ENCODE data around the gene RNF215. TPM values are rescaled to one million over a fixed set of nuclear protein-coding genes. Genes with fewer than 3 reads are reported as not detected.

The RNF215 gene
- total and polyA plus RNA-seq, 2 of the 13 experiments (the other 11 are each of a cell fraction or from before 2014, with no cell fraction given) = 5.3 to 6.1 TPM

DNA sequence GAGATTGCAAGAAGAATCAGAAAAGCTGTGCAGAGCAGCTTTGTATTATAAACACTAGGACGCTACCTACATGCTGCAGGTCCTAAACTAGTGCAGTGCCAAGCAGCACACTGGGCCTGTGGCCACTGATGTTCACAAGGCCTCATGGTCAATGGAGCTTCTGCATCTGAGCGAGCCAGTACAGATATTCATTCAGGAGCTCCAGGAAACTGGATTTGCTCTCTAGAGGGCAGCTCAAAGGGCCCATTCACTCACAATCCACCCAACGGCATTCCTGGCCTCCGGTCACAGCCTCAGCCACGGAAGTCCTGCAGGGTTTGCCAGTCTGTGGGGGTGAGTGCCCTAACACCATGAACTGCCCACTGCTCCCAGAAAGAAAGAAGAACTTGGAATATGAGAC is 54.7 kb downstream of the RNF215 start:
- no peaks in the 10 kb centered on the region for H4K20me1 ChIP-seq (ENCODE audit: insufficient read depth, low read length)
- no peaks in the 10 kb centered on the region for H3K9me3 ChIP-seq (ENCODE audit: low read length)
- DNase-seq (ENCODE audit: low spot score) (no peak), FAIRE-seq (no peak), ATAC-seq (no peak)
- peaks cover 20% of the 10 kb centered on the region for H3K4me1 ChIP-seq (ENCODE audit: insufficient read depth, low read length)
- peaks cover 37 to 50% of the 10 kb centered on the region in 2 experiments; a peak in 4 of 5 replicates for H3K36me3 ChIP-seq (replicated peaks in 1 of 2; ENCODE audit: control insufficient read depth in 1 of 2, insufficient read depth in 2 of 2, low read length in 2 of 2)
- in situ Hi-C loops (cut with HindIII; ENCODE audit: extremely low pct_ligation_motif_present, low pct_unique_long_range_greater_than_20kb) (no loop called here), intact Hi-C loops (cut with micrococcal nuclease; ENCODE audit: unreplicated experiment) (no loop called here)
- 94% methylated on average over 3 of the region's 5 CpGs for WGBS (ENCODE audit: low lambda C conversion rate)
- CTCF ChIA-PET (ENCODE audit: low intra/inter-chr PET ratio, low total read pairs) = no interaction called here
- POLR2A ChIA-PET = interaction anchor here (1.1 to 1.7 kb wide), 4 partner anchors 14 to 44 kb away, joined by 3 to 5 read pairs (median 4); partner anchors contain the start of genes CCDC157 and SF3A1
- H3K79me2 ChIP-seq (ENCODE audit: insufficient read depth, low read length) = no peaks in the 10 kb centered on the region
- no peak overlapping the region for H3K27ac ChIP-seq (ENCODE audit: extremely low read length, insufficient read depth, low read length)
- no TSS peak for BruUV-seq (replicated peaks)
- no peak for TF ChIP-seq ZNF124 (CRISPR knock-in tag; IDR thresholded peaks at IDR 0.05)
- TF ChIP-seq, protein P1, sequence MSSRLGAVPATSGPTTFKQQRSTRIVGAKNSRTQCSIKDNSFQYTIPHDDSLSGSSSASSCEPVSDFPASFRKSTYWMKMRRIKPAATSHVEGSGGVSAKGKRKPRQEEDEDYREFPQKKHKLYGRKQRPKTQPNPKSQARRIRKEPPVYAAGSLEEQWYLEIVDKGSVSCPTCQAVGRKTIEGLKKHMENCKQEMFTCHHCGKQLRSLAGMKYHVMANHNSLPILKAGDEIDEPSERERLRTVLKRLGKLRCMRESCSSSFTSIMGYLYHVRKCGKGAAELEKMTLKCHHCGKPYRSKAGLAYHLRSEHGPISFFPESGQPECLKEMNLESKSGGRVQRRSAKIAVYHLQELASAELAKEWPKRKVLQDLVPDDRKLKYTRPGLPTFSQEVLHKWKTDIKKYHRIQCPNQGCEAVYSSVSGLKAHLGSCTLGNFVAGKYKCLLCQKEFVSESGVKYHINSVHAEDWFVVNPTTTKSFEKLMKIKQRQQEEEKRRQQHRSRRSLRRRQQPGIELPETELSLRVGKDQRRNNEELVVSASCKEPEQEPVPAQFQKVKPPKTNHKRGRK (CRISPR knock-in tag; IDR thresholded peaks at IDR 0.05) = no peak
- TF ChIP-seq, protein P2, sequence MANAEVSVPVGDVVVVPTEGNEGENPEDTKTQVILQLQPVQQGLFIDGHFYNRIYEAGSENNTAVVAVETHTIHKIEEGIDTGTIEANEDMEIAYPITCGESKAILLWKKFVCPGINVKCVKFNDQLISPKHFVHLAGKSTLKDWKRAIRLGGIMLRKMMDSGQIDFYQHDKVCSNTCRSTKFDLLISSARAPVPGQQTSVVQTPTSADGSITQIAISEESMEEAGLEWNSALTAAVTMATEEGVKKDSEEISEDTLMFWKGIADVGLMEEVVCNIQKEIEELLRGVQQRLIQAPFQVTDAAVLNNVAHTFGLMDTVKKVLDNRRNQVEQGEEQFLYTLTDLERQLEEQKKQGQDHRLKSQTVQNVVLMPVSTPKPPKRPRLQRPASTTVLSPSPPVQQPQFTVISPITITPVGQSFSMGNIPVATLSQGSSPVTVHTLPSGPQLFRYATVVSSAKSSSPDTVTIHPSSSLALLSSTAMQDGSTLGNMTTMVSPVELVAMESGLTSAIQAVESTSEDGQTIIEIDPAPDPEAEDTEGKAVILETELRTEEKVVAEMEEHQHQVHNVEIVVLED (CRISPR knock-in tag; IDR thresholded peaks at IDR 0.05; ENCODE audit: borderline replicate concordance) = no peak
- TF ChIP-seq, protein P3, sequence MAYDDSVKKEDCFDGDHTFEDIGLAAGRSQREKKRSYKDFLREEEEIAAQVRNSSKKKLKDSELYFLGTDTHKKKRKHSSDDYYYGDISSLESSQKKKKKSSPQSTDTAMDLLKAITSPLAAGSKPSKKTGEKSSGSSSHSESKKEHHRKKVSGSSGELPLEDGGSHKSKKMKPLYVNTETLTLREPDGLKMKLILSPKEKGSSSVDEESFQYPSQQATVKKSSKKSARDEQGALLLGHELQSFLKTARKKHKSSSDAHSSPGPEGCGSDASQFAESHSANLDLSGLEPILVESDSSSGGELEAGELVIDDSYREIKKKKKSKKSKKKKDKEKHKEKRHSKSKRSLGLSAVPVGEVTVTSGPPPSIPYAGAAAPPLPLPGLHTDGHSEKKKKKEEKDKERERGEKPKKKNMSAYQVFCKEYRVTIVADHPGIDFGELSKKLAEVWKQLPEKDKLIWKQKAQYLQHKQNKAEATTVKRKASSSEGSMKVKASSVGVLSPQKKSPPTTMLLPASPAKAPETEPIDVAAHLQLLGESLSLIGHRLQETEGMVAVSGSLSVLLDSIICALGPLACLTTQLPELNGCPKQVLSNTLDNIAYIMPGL (CRISPR knock-in tag; IDR thresholded peaks at IDR 0.05; ENCODE audit: borderline replicate concordance in 1 of 2, low read depth in 1 of 2) = no peak
- no peak for TF ChIP-seq SRSF4 (IDR thresholded peaks at IDR 0.05; ENCODE audit: low read depth, low read length, poor library complexity, severe bottlenecking)
- no peak for TF ChIP-seq MEIS1 (CRISPR knock-in tag; IDR thresholded peaks at IDR 0.05; ENCODE audit: borderline replicate concordance)
- no peak for TF ChIP-seq ZC3H4 (CRISPR knock-in tag; IDR thresholded peaks at IDR 0.05; ENCODE audit: borderline replicate concordance)
- H3K27me3 ChIP-seq (ENCODE audit: control insufficient read depth in 1 of 2, insufficient read depth in 2 of 2, low read length in 2 of 2) = no peaks in the 10 kb centered on the region
- H3K4me2 ChIP-seq (ENCODE audit: low read depth, low read length) = no peak overlapping the region
- no peak overlapping the region for H3K4me3 ChIP-seq (replicated peaks in 1 of 3; ENCODE audit: insufficient read depth in 1 of 3, low read depth in 2 of 3, low read length in 3 of 3)
- H3K9ac ChIP-seq (ENCODE audit: insufficient read depth, low read depth, low read length) = no peak overlapping the region
- H2AFZ ChIP-seq (ENCODE audit: low read length) = no peak overlapping the region

Small RNA genes within 50 kb of the gene (small RNA-seq; reads per million reads assigned to genes)
- gene AC004832.3 (ENCODE audit: insufficient read depth in 2 of 3, insufficient read length in 3 of 3, low read depth in 2 of 3, low replicate concordance in 1 of 3) (0 reads per million in 3 experiments), gene RNU6-564P (ENCODE audit: insufficient read depth in 2 of 3, insufficient read length in 3 of 3, low read depth in 2 of 3, low replicate concordance in 1 of 3) (0 reads per million in 3 experiments)

Other genes starting within 250 kb of the RNF215 start
- 1.5 and 3.6 TPM in 2 replicates for gene LIF, start 140.7 kb downstream of the RNF215 start, total RNA-seq (2016; rRNA removed; fragmentation: Illumina TruSeq; extraction: Trizol)
- gene LIF, start 140.7 kb downstream of the RNF215 start, polyA plus RNA-seq (2011; rRNA removed) = 8.5 and 12.1 TPM in 2 replicates
- not detected in 2 replicates for gene OSM, start 120.6 kb downstream of the RNF215 start, total RNA-seq (2016; rRNA removed; fragmentation: Illumina TruSeq; extraction: Trizol)
- 0.07 TPM in 1 of 2 replicates, not detected in the other for gene OSM, start 120.6 kb downstream of the RNF215 start, polyA plus RNA-seq (2011; rRNA removed)
- 1.1 and 2.6 TPM in 2 replicates for gene CASTOR1, start 97.9 kb downstream of the RNF215 start, total RNA-seq (2016; rRNA removed; fragmentation: Illumina TruSeq; extraction: Trizol)
- gene CASTOR1, start 97.9 kb downstream of the RNF215 start, polyA plus RNA-seq (2011; rRNA removed) = 4.4 and 6.2 TPM in 2 replicates
- gene TBC1D10A, start 60.5 kb downstream of the RNF215 start, total RNA-seq (2016; rRNA removed; fragmentation: Illumina TruSeq; extraction: Trizol) = 3.6 and 4.2 TPM in 2 replicates
- gene TBC1D10A, start 60.5 kb downstream of the RNF215 start, polyA plus RNA-seq (2011; rRNA removed) = 4.9 and 6.0 TPM in 2 replicates
- gene SF3A1, start 30.5 kb downstream of the RNF215 start, total RNA-seq (2016; rRNA removed; fragmentation: Illumina TruSeq; extraction: Trizol) = 22.0 and 31.8 TPM in 2 replicates
- gene SF3A1, start 30.5 kb downstream of the RNF215 start, polyA plus RNA-seq (2011; rRNA removed) = 10.0 and 16.2 TPM in 2 replicates
- 0.98 and 1.6 TPM in 2 replicates for gene CCDC157, start 30.4 kb downstream of the RNF215 start, total RNA-seq (2016; rRNA removed; fragmentation: Illumina TruSeq; extraction: Trizol)
- gene CCDC157, start 30.4 kb downstream of the RNF215 start, polyA plus RNA-seq (2011; rRNA removed) = 1.4 and 2.3 TPM in 2 replicates
- 4.1 and 5.3 TPM in 2 replicates for gene SEC14L2, start 9.6 kb upstream of the RNF215 start, total RNA-seq (2016; rRNA removed; fragmentation: Illumina TruSeq; extraction: Trizol)
- gene SEC14L2, start 9.6 kb upstream of the RNF215 start, polyA plus RNA-seq (2011; rRNA removed) = 5.1 and 9.1 TPM in 2 replicates
- 40.3 and 45.6 TPM in 2 replicates for gene MTFP1, start 38.4 kb upstream of the RNF215 start, total RNA-seq (2016; rRNA removed; fragmentation: Illumina TruSeq; extraction: Trizol)
- 29.5 TPM in 2 replicates for gene MTFP1, start 38.4 kb upstream of the RNF215 start, polyA plus RNA-seq (2011; rRNA removed)
- gene SEC14L3, start 84.6 kb upstream of the RNF215 start, total RNA-seq (2016; rRNA removed; fragmentation: Illumina TruSeq; extraction: Trizol) = not detected in 2 replicates
- gene SEC14L3, start 84.6 kb upstream of the RNF215 start, polyA plus RNA-seq (2011; rRNA removed) = not detected in 2 replicates
- not detected in 2 replicates for gene SEC14L4, start 118.3 kb upstream of the RNF215 start, total RNA-seq (2016; rRNA removed; fragmentation: Illumina TruSeq; extraction: Trizol)
- 0.59 and 0.93 TPM in 2 replicates for gene SEC14L4, start 118.3 kb upstream of the RNF215 start, polyA plus RNA-seq (2011; rRNA removed)
- 0.09 and 0.11 TPM in 2 replicates for gene SEC14L6, start 159.3 kb upstream of the RNF215 start, total RNA-seq (2016; rRNA removed; fragmentation: Illumina TruSeq; extraction: Trizol)
- 9.3 and 13.7 TPM in 2 replicates for gene SEC14L6, start 159.3 kb upstream of the RNF215 start, polyA plus RNA-seq (2011; rRNA removed)
- gene GAL3ST1, start 187.3 kb upstream of the RNF215 start, total RNA-seq (2016; rRNA removed; fragmentation: Illumina TruSeq; extraction: Trizol) = 1.8 and 4.4 TPM in 2 replicates
- gene GAL3ST1, start 187.3 kb upstream of the RNF215 start, polyA plus RNA-seq (2011; rRNA removed) = 14.7 and 18.9 TPM in 2 replicates
- 94.7 and 111 TPM in 2 replicates for gene PES1, start 204.5 kb upstream of the RNF215 start, total RNA-seq (2016; rRNA removed; fragmentation: Illumina TruSeq; extraction: Trizol)
- 65.1 and 70.0 TPM in 2 replicates for gene PES1, start 204.5 kb upstream of the RNF215 start, polyA plus RNA-seq (2011; rRNA removed)
- 0.31 TPM in 1 of 2 replicates, not detected in the other for gene TCN2, start 219.8 kb upstream of the RNF215 start, total RNA-seq (2016; rRNA removed; fragmentation: Illumina TruSeq; extraction: Trizol)
- 0.29 and 0.67 TPM in 2 replicates for gene TCN2, start 219.8 kb upstream of the RNF215 start, polyA plus RNA-seq (2011; rRNA removed)
- gene SLC35E4, start 248.4 kb upstream of the RNF215 start, total RNA-seq (2016; rRNA removed; fragmentation: Illumina TruSeq; extraction: Trizol) = 0.15 TPM in 1 of 2 replicates, not detected in the other
- gene SLC35E4, start 248.4 kb upstream of the RNF215 start, polyA plus RNA-seq (2011; rRNA removed) = 0.07 and 0.13 TPM in 2 replicates